WTC11 (cell line): ENCODE data around the gene CHRNA4. TPM values are rescaled to one million over a fixed set of nuclear protein-coding genes. Genes with fewer than 3 reads are reported as not detected.

Experiments used
- ATAC-seq: fragments of 200-7000 bp; cut with Tn5 transposase; 2 replicates; pipeline ENCODE4 v1.10.0; 2021; ENCODE audit warnings: mild to moderate bottlenecking, moderate library complexity
- CTCF ChIA-PET: fragments of 300-600 bp; sonication (Branson Sonifier 250); formaldehyde crosslinking; loops from one replicate; lab custom pipeline; 2021; ENCODE audit warnings: antibody characterized with exemption; lab: Charles Lee
- POLR2A ChIA-PET: fragments of 350-600 bp; sonication (Branson Sonifier 250); formaldehyde crosslinking; loops from one replicate; lab custom pipeline; 2021; ENCODE audit warnings: antibody characterized with exemption; lab: Charles Lee
- DNase-seq: peaks from one replicate; pipeline ENCODE4 v3.0.0; 2021; ENCODE audit warnings: low spot score
- H3K27ac Mint-ChIP-seq: 2 replicates; pipeline ENCODE4 v1.8.0; 2021; ENCODE audit warnings: mixed read lengths
- H3K27me3 Mint-ChIP-seq: 2 replicates; pipeline ENCODE4 v1.8.0; 2021; ENCODE audit warnings: low read depth, mild to moderate bottlenecking, moderate library complexity, mixed read lengths
- H3K36me3 Mint-ChIP-seq: 2 replicates; pipeline ENCODE4 v1.8.0; 2021; ENCODE audit warnings: mixed read lengths
- H3K4me1 Mint-ChIP-seq: 2 replicates; pipeline ENCODE4 v1.8.0; 2022; ENCODE audit warnings: mixed read lengths
- H3K4me3 Mint-ChIP-seq: 2 replicates; pipeline ENCODE4 v1.8.0; 2021; ENCODE audit warnings: mild to moderate bottlenecking, moderate library complexity, mixed read lengths
- H3K9me3 Mint-ChIP-seq: 2 replicates; pipeline ENCODE4 v1.8.0; 2021; ENCODE audit warnings: mixed read lengths
- CBFB ChIP-seq: sonication (generic); formaldehyde crosslinking; IDR thresholded peaks from 2 replicates; pipeline ENCODE4 v1.8.1; 2022; ENCODE audit warnings: mild to moderate bottlenecking, low read depth, missing genetic modification reagents
- EMX1 ChIP-seq: fragments of 250-450 bp; sonication (Bioruptor Pico); IDR thresholded peaks from 2 replicates; pipeline ENCODE4 v1.8.0; 2021; ENCODE audit warnings: mild to moderate bottlenecking
- ETV6 ChIP-seq: sonication (generic); formaldehyde crosslinking; IDR thresholded peaks from 2 replicates; pipeline ENCODE4 v1.8.1; 2022; ENCODE audit warnings: mild to moderate bottlenecking, missing genetic modification reagents
- FOXJ3 ChIP-seq: sonication (generic); formaldehyde crosslinking; IDR thresholded peaks from 2 replicates; pipeline ENCODE4 v1.9.0; 2021; ENCODE audit warnings: missing genetic modification reagents, mild to moderate bottlenecking, borderline replicate concordance
- FOXK1 ChIP-seq: sonication (generic); formaldehyde crosslinking; IDR thresholded peaks from 2 replicates; pipeline ENCODE4 v1.8.0; 2022; ENCODE audit warnings: mild to moderate bottlenecking, moderate library complexity, missing genetic modification reagents
- JAZF1 ChIP-seq: fragments of 250-450 bp; sonication (Bioruptor Pico); IDR thresholded peaks from 2 replicates; pipeline ENCODE4 v1.9.0; 2021; ENCODE audit warnings: moderate library complexity, mild to moderate bottlenecking, inconsistent platforms
- MXD4 ChIP-seq: fragments of 250-450 bp; sonication (Bioruptor Pico); IDR thresholded peaks from 2 replicates; pipeline ENCODE4 v1.8.0; 2021; ENCODE audit warnings: mild to moderate bottlenecking, moderate library complexity, borderline replicate concordance
- MYBL2 ChIP-seq: sonication (generic); formaldehyde crosslinking; IDR thresholded peaks from 2 replicates; pipeline ENCODE4 v1.8.1; 2023; ENCODE audit warnings: mild to moderate bottlenecking, moderate library complexity, missing genetic modification reagents
- NFE2L1 ChIP-seq: sonication (generic); formaldehyde crosslinking; IDR thresholded peaks from 2 replicates; pipeline ENCODE4 v1.8.1; 2023; ENCODE audit warnings: missing genetic modification reagents
- NFYB ChIP-seq: sonication (generic); formaldehyde crosslinking; conservative IDR thresholded peaks from 2 replicates; pipeline ENCODE4 v1.8.0; 2022; ENCODE audit warnings: low read depth, missing genetic modification reagents
- NR1H2 ChIP-seq: sonication (generic); formaldehyde crosslinking; IDR thresholded peaks from 2 replicates; pipeline ENCODE4 v1.9.0; 2021; ENCODE audit warnings: mild to moderate bottlenecking, moderate library complexity, missing genetic modification reagents
- NR3C1 ChIP-seq: sonication (generic); formaldehyde crosslinking; conservative IDR thresholded peaks from 2 replicates; pipeline ENCODE4 v1.8.1; 2023; ENCODE audit warnings: low read depth, mild to moderate bottlenecking, missing genetic modification reagents
- RORB ChIP-seq: fragments of 250-450 bp; sonication (Bioruptor Pico); IDR thresholded peaks from 2 replicates; pipeline ENCODE4 v1.9.0; 2021; ENCODE audit warnings: mild to moderate bottlenecking
- SMAD4 ChIP-seq: sonication (generic); formaldehyde crosslinking; IDR thresholded peaks from 2 replicates; pipeline ENCODE4 v1.8.0; 2022; ENCODE audit warnings: mild to moderate bottlenecking, missing genetic modification reagents
- SOX15 ChIP-seq: fragments of 250-450 bp; sonication (Bioruptor Pico); IDR thresholded peaks from 2 replicates; pipeline ENCODE4 v1.9.0; 2021; ENCODE audit warnings: mild to moderate bottlenecking
- SP1 ChIP-seq: sonication (generic); formaldehyde crosslinking; conservative IDR thresholded peaks from 2 replicates; pipeline ENCODE4 v1.8.1; 2022; ENCODE audit warnings: missing genetic modification reagents
- ZNF121 ChIP-seq: sonication (generic); formaldehyde crosslinking; IDR thresholded peaks from 2 replicates; pipeline ENCODE4 v1.8.0; 2023; ENCODE audit warnings: missing genetic modification reagents
- ZNF219 ChIP-seq: sonication (generic); formaldehyde crosslinking; IDR thresholded peaks from 2 replicates; pipeline ENCODE4 v1.8.0; 2023; ENCODE audit warnings: missing genetic modification reagents, mild to moderate bottlenecking, borderline replicate concordance
- ZNF396 ChIP-seq: fragments of 250-450 bp; sonication (Bioruptor Pico); IDR thresholded peaks from 2 replicates; pipeline ENCODE4 v1.8.0; 2021; ENCODE audit warnings: mild to moderate bottlenecking, moderate library complexity, borderline replicate concordance
- ZNF423 ChIP-seq: fragments of 250-450 bp; sonication (Bioruptor Pico); IDR thresholded peaks from 2 replicates; pipeline ENCODE4 v2.1.2; 2022; ENCODE audit warnings: mild to moderate bottlenecking, moderate library complexity
- total RNA-seq: library from RNA; stranded (reverse); gene quantifications from 3 replicates; pipeline ENCODE4 v1.2.3, GENCODE V29; 2021
- TF ChIP-seq, protein P1 (sequence below): fragments of 250-450 bp; sonication (Bioruptor Pico); IDR thresholded peaks from 2 replicates; pipeline ENCODE4 v1.9.0; 2021; ENCODE audit warnings: mild to moderate bottlenecking
- TF ChIP-seq, protein P2 (sequence below): sonication (generic); formaldehyde crosslinking; IDR thresholded peaks from 2 replicates; pipeline ENCODE4 v1.8.1; 2022; ENCODE audit warnings: low read depth, missing genetic modification reagents, borderline replicate concordance
- TF ChIP-seq, protein P3 (sequence below): sonication (generic); formaldehyde crosslinking; IDR thresholded peaks from 2 replicates; pipeline ENCODE4 v1.8.1; 2023; ENCODE audit warnings: mild to moderate bottlenecking, missing genetic modification reagents, moderate library complexity
- TF ChIP-seq, protein P4 (sequence below): sonication (generic); formaldehyde crosslinking; IDR thresholded peaks from 2 replicates; pipeline ENCODE4 v1.8.1; 2022; ENCODE audit warnings: mild to moderate bottlenecking, moderate library complexity, missing genetic modification reagents
- TF ChIP-seq, protein P5 (sequence below): sonication (generic); formaldehyde crosslinking; conservative IDR thresholded peaks from 2 replicates; pipeline ENCODE4 v1.8.1; 2022; ENCODE audit warnings: mild to moderate bottlenecking, missing genetic modification reagents
- TF ChIP-seq, protein P6 (sequence below): sonication (generic); formaldehyde crosslinking; IDR thresholded peaks from 2 replicates; pipeline ENCODE4 v1.8.0; 2022; ENCODE audit warnings: mild to moderate bottlenecking, missing genetic modification reagents
- TF ChIP-seq, protein P7 (sequence below): fragments of 250-450 bp; sonication (Bioruptor Pico); IDR thresholded peaks from 2 replicates; pipeline ENCODE4 v1.8.0; 2021; ENCODE audit warnings: mild to moderate bottlenecking

The CHRNA4 gene
- total RNA-seq, 1 experiment from 2014 or later: 2.5 TPM

DNA sequence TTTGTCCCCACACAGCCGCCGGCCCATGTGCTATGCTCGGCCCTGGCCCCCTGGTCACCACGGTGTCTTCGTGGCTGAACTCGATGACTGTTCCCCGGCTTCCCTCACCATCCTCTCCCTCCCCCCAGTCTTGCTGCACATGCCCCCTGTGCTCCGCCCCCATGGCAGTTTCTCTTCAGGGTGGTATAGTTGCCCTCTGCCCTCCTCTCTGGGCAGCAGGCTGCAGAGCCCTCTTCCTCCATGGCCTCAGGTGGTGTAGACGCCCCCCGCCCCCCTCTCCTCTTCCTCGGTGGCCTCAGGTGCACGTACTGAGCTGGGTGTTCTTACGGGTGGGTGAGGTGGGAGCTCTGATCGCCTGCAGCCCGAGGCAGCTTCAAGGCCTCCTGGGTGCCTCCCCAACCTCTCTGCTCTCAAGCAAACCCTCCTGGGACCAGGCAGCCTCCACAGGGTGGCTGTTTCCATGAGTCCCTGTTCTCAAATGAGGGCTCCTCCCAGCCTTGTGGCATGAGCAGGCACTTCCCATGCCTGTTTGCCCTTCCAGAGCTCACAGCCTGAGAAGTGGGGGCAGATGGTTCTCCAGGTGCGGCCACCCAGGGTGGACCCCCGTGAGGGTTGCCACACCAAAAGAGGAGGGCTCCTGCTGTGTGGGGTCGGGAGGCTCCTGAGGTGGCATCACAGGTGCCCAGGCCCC is 43.4 kb downstream of the CHRNA4 start:
- CTCF ChIA-PET: interaction anchor here (0.6 to 2.1 kb wide), 5 partner anchors 9 to 64 kb away, joined by 3 to 8 read pairs (median 4); partner anchors contain the start of gene ARFGAP1
- DNase-seq (no peak), ATAC-seq (no peak)
- Mint-ChIP-seq H3K4me3 (no peak overlapping the region), H3K27me3 (no peaks in the 10 kb centered on the region), H3K27ac (no peak overlapping the region), H3K36me3 (no peaks in the 10 kb centered on the region), H3K9me3 (no peaks in the 10 kb centered on the region), H3K4me1 (no peaks in the 10 kb centered on the region)
- POLR2A ChIA-PET: interaction anchor here (0.6 kb wide), 1 partner anchor 22 kb away, joined by 4 read pairs; no protein-coding TSS in a partner anchor
- TF ChIP-seq FOXJ3 (CRISPR knock-in tag) (no peak), CBFB (CRISPR knock-in tag) (no peak), NFE2L1 (CRISPR knock-in tag) (no peak), SP1 (CRISPR knock-in tag) (no peak), NR1H2 (CRISPR knock-in tag) (no peak), ZNF219 (CRISPR knock-in tag) (no peak), ZNF121 (CRISPR knock-in tag) (no peak), SMAD4 (CRISPR knock-in tag) (no peak), RORB (CRISPR knock-in tag) (no peak)
- TF ChIP-seq, protein P1, sequence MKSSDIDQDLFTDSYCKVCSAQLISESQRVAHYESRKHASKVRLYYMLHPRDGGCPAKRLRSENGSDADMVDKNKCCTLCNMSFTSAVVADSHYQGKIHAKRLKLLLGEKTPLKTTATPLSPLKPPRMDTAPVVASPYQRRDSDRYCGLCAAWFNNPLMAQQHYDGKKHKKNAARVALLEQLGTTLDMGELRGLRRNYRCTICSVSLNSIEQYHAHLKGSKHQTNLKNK (CRISPR knock-in tag): no peak
- TF ChIP-seq, protein P2, sequence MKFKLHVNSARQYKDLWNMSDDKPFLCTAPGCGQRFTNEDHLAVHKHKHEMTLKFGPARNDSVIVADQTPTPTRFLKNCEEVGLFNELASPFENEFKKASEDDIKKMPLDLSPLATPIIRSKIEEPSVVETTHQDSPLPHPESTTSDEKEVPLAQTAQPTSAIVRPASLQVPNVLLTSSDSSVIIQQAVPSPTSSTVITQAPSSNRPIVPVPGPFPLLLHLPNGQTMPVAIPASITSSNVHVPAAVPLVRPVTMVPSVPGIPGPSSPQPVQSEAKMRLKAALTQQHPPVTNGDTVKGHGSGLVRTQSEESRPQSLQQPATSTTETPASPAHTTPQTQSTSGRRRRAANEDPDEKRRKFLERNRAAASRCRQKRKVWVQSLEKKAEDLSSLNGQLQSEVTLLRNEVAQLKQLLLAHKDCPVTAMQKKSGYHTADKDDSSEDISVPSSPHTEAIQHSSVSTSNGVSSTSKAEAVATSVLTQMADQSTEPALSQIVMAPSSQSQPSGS (CRISPR knock-in tag): no peak
- TF ChIP-seq, protein P3, sequence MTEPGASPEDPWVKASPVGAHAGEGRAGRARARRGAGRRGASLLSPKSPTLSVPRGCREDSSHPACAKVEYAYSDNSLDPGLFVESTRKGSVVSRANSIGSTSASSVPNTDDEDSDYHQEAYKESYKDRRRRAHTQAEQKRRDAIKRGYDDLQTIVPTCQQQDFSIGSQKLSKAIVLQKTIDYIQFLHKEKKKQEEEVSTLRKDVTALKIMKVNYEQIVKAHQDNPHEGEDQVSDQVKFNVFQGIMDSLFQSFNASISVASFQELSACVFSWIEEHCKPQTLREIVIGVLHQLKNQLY: no peak
- TF ChIP-seq, protein P4, sequence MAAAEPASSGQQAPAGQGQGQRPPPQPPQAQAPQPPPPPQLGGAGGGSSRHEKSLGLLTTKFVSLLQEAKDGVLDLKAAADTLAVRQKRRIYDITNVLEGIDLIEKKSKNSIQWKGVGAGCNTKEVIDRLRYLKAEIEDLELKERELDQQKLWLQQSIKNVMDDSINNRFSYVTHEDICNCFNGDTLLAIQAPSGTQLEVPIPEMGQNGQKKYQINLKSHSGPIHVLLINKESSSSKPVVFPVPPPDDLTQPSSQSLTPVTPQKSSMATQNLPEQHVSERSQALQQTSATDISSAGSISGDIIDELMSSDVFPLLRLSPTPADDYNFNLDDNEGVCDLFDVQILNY: no peak
- TF ChIP-seq, protein P5, sequence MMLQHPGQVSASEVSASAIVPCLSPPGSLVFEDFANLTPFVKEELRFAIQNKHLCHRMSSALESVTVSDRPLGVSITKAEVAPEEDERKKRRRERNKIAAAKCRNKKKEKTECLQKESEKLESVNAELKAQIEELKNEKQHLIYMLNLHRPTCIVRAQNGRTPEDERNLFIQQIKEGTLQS (CRISPR knock-in tag): no peak

DNA sequence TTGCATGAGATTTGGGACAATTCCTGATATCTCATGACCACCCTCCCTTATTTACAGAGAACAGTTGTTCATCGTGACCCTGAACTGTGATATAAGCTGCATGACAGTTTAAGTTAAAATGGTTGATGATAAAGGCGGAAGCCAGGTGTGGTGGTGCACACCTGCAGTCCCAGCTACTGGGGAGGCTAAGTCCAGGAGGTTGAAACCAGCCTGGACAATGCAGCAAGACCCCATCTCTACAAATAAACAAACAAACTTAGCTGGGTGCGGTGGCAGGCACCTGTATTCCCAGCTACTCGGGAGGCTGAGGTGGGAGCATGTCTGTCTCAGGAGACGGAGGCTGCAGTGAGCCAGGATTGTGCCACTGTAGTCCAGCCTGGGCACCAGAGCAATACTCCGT is 44.1 kb downstream of the CHRNA4 start:
- ChIA-PET CTCF (interaction anchor here (0.6 to 2.1 kb wide), 5 partner anchors 8 to 65 kb away, joined by 3 to 13 read pairs (median 5); partner anchors contain the start of gene ARFGAP1), POLR2A (no interaction called here)
- ATAC-seq (no peak), DNase-seq (no peak)
- Mint-ChIP-seq H3K27ac (no peak overlapping the region), H3K27me3 (no peaks in the 10 kb centered on the region), H3K9me3 (no peaks in the 10 kb centered on the region), H3K4me1 (no peaks in the 10 kb centered on the region), H3K36me3 (no peaks in the 10 kb centered on the region), H3K4me3 (no peak overlapping the region)
- TF ChIP-seq ZNF121 (CRISPR knock-in tag) (peak; percentile 74; the same call in 1 of the 2 replicates), SOX15 (no peak), NR3C1 (no peak), MYBL2 (CRISPR knock-in tag) (no peak), ETV6 (CRISPR knock-in tag) (no peak)

DNA sequence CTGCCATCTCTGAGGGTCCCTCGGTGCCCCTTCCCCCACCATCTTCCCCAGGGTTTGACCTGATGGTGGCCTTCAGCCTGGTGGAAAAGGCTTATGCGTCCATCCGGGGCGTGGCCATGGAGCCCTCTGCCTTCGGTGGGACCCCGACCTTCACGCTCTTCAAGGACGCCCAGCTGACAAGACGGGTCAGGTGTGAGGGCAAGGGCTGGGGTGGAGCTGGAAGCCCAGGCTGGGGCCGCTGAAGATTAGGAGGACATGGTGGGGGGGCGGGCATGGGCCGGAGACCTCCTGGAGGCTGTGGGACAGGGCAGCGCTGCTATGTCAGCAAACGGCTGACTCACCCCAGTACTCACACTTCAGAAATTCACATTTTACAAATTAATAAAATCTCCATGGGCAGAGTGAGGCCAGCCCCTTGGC is 44.6 kb downstream of the CHRNA4 start:
- POLR2A ChIA-PET: no interaction called here
- Mint-ChIP-seq H3K4me3 (no peak overlapping the region), H3K9me3 (no peaks in the 10 kb centered on the region), H3K4me1 (no peaks in the 10 kb centered on the region), H3K27ac (no peak overlapping the region), H3K36me3 (no peaks in the 10 kb centered on the region), H3K27me3 (no peaks in the 10 kb centered on the region)
- DNase-seq (no peak), ATAC-seq (no peak)
- CTCF ChIA-PET: interaction anchor here (1.0 to 2.1 kb wide), 3 partner anchors 8 to 65 kb away, joined by 4 to 13 read pairs (median 8); no protein-coding TSS in a partner anchor
- no peak for TF ChIP-seq ZNF396 (CRISPR knock-in tag)
- no peak for TF ChIP-seq FOXK1 (CRISPR knock-in tag)
- TF ChIP-seq, protein P6, sequence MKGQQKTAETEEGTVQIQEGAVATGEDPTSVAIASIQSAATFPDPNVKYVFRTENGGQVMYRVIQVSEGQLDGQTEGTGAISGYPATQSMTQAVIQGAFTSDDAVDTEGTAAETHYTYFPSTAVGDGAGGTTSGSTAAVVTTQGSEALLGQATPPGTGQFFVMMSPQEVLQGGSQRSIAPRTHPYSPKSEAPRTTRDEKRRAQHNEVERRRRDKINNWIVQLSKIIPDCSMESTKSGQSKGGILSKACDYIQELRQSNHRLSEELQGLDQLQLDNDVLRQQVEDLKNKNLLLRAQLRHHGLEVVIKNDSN (CRISPR knock-in tag): no peak
- TF ChIP-seq JAZF1 (CRISPR knock-in tag): no peak
- TF ChIP-seq NFYB (CRISPR knock-in tag): no peak
- no peak for TF ChIP-seq ZNF423 (CRISPR knock-in tag)
- TF ChIP-seq FOXJ3 (CRISPR knock-in tag): no peak
- no peak for TF ChIP-seq MXD4
- TF ChIP-seq NFE2L1 (CRISPR knock-in tag): no peak
- no peak for TF ChIP-seq EMX1 (CRISPR knock-in tag)
- TF ChIP-seq, protein P7, sequence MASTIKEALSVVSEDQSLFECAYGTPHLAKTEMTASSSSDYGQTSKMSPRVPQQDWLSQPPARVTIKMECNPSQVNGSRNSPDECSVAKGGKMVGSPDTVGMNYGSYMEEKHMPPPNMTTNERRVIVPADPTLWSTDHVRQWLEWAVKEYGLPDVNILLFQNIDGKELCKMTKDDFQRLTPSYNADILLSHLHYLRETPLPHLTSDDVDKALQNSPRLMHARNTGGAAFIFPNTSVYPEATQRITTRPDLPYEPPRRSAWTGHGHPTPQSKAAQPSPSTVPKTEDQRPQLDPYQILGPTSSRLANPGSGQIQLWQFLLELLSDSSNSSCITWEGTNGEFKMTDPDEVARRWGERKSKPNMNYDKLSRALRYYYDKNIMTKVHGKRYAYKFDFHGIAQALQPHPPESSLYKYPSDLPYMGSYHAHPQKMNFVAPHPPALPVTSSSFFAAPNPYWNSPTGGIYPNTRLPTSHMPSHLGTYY (CRISPR knock-in tag): no peak
